Mammary epithelial cell (primary cell): ENCODE results near the gene ZNF554.

Source experiments
- CTCF ChIP-seq, 2 donors: IDR thresholded peaks in 1 of 2; conservative IDR thresholded peaks in 1 of 2; 2 replicates each; pipeline ENCODE4 v1.5.1; 2011 to 2012; ENCODE audit warnings: inconsistent platforms in 2 of 2, low read length in 2 of 2, mild to moderate bottlenecking in 2 of 2, control low read depth in 1 of 2, low read depth in 1 of 2; ENCODE audit not compliant: insufficient read depth in 1 of 2; ENCODE audit errors: extremely low read depth in 1 of 2
- EZH2 ChIP-seq: IDR thresholded peaks from 2 replicates; pipeline ENCODE4 v1.6.1; 2012; ENCODE audit warnings: low read length, inconsistent platforms, borderline replicate concordance

- TF ChIP-seq CTCF (conservative IDR thresholded peaks at IDR 0.05 in 1 of 2, IDR thresholded peaks at IDR 0.05 in 1 of 2; ENCODE audit: extremely low read depth in 1 of 2, insufficient read depth in 1 of 2, low read depth in 1 of 2, low read length in 2 of 2): no peak
- TF ChIP-seq EZH2: no peak
These were observed 28.9 kb downstream of the ZNF554 start for GRCh38 chr19:2848616-2849015.
